HepG2 (cell line): Measurements from ENCODE around the gene GAS2L2. TPM values are rescaled to one million over a fixed set of nuclear protein-coding genes. Genes with fewer than 3 reads are reported as not detected.
A peak's percentile ranks its signal among the peaks of the same experiment; 100 is the strongest.

ENCODE experiments used
- BRCA1 ChIP-seq: sonication (generic); formaldehyde crosslinking; IDR thresholded peaks from 2 replicates; pipeline ENCODE4 v1.4.0; 2020; ENCODE audit warnings: missing genetic modification reagents
- CTCF ChIP-seq: sonication (generic); formaldehyde crosslinking; IDR thresholded peaks from 2 replicates; pipeline ENCODE4 v1.5.0; 2020; ENCODE audit warnings: mild to moderate bottlenecking, missing genetic modification reagents, moderate library complexity
- GTF3A ChIP-seq: sonication (generic); formaldehyde crosslinking; conservative IDR thresholded peaks from 2 replicates; pipeline ENCODE4 v1.4.0; 2020; ENCODE audit warnings: mild to moderate bottlenecking, missing genetic modification reagents
- HNF4G ChIP-seq, 2 experiments: sonication (generic) in 1 of 2; formaldehyde crosslinking in 1 of 2; IDR thresholded peaks; 2 replicates each; pipeline versions ENCODE4 v1.4.0 to v1.6.1; 2011 to 2020; ENCODE audit warnings: borderline replicate concordance in 2 of 2, low read depth in 2 of 2, mild to moderate bottlenecking in 2 of 2, low read length in 1 of 2, missing genetic modification reagents in 1 of 2, moderate library complexity in 1 of 2
- IRF2 ChIP-seq: IDR thresholded peaks from 2 replicates; pipeline ENCODE4 v1.6.1; 2018; ENCODE audit warnings: missing genetic modification reagents, missing compliant biosample characterization
- MAFF ChIP-seq: IDR thresholded peaks from 2 replicates; pipeline ENCODE4 v1.6.1; 2011; ENCODE audit warnings: low read depth, low read length, improper control_type of control experiment
- MIER2 ChIP-seq: IDR thresholded peaks from 2 replicates; pipeline ENCODE4 v1.6.1; 2016; ENCODE audit warnings: missing biosample characterization, missing genetic modification reagents
- RFX1 ChIP-seq: fragments of 450-650 bp; IDR thresholded peaks from 2 replicates; pipeline ENCODE4 v1.6.1; 2017
- SNAPC2 ChIP-seq: sonication (generic); formaldehyde crosslinking; IDR thresholded peaks from 2 replicates; pipeline ENCODE4 v1.8.1; 2022; ENCODE audit warnings: mild to moderate bottlenecking, missing genetic modification reagents
- STAG1 ChIP-seq: sonication (generic); formaldehyde crosslinking; IDR thresholded peaks from 2 replicates; pipeline ENCODE4 v1.4.0; 2020; ENCODE audit warnings: missing genetic modification reagents
- TCF7 ChIP-seq: sonication (generic); IDR thresholded peaks from 2 replicates; pipeline ENCODE4 v1.6.1; 2016; ENCODE audit warnings: antibody characterized with exemption, low read depth
- TEAD3 ChIP-seq: optimal IDR thresholded peaks from 2 replicates; pipeline ENCODE3; 2016; ENCODE audit warnings: borderline replicate concordance
- ZNF230 ChIP-seq: sonication (generic); formaldehyde crosslinking; IDR thresholded peaks from 2 replicates; pipeline ENCODE4 v1.4.0; 2020; ENCODE audit warnings: mild to moderate bottlenecking, missing genetic modification reagents
- ZNF788 ChIP-seq: sonication (generic); formaldehyde crosslinking; IDR thresholded peaks from 2 replicates; pipeline ENCODE4 v1.5.0; 2020; ENCODE audit warnings: mild to moderate bottlenecking, missing genetic modification reagents, borderline replicate concordance
- polyA plus RNA-seq, 8 experiments: library from polyadenylated mRNA; depleted of rRNA in 3 of 8; stranded (reverse) in 7 of 8; unstranded in 1 of 8; fragments of >200 nt; fragmentation: Illumina TruSeq in 4 of 8; extraction: Trizol in 4 of 8; gene quantifications; 2 replicates each; pipeline versions ENCODE4 v1.2.1 to v1.2.3, GENCODE V29; 2011 to 2016; ENCODE audit warnings: low read depth in 4 of 8, missing spikeins in 1 of 8, mixed read lengths in 1 of 8; ENCODE audit not compliant: insufficient read depth in 1 of 8
- total RNA-seq, 5 experiments: library from RNA; depleted of rRNA; stranded (reverse); fragments of >200 nt; fragmentation: Illumina TruSeq; extraction: Trizol; gene quantifications; 2 replicates each; pipeline ENCODE4 v1.2.3, GENCODE V29; 2016; ENCODE audit warnings: low read depth in 1 of 5

The GAS2L2 gene
- total and polyA plus RNA-seq, 2 of the 13 experiments (the other 11 are each of a cell fraction or from before 2014, with no cell fraction given), result not detected

GRCh38 chr17:35747540-35748017, 5.5 kb downstream of the GAS2L2 start (continued):
- TF ChIP-seq CTCF (CRISPR knock-in tag), result peak; percentile 96
- no peak for TF ChIP-seq SNAPC2 (CRISPR knock-in tag)
- TF ChIP-seq STAG1 (CRISPR knock-in tag), result peak; percentile 95
- TF ChIP-seq ZNF230 (CRISPR knock-in tag), result 0 out of 2 replicates have a peak, but pooled peaks have one; percentile 40
- TF ChIP-seq IRF2 (CRISPR knock-in tag), result 0 out of 2 replicates have a peak, but pooled peaks have one; percentile 23
- TF ChIP-seq ZNF788, result no peak
- TF ChIP-seq BRCA1 (CRISPR knock-in tag), result no peak
- TF ChIP-seq MIER2 (CRISPR knock-in tag), result peak; percentile 57; the same call in 1 of the 2 replicates
- TF ChIP-seq HNF4G (IDR thresholded peaks at IDR 0.05; ENCODE audit: borderline replicate concordance, low read depth, low read length), result no peak
- no peak for TF ChIP-seq HNF4G (CRISPR knock-in tag; IDR thresholded peaks at IDR 0.05; ENCODE audit: borderline replicate concordance, low read depth)
- TF ChIP-seq TEAD3 (CRISPR knock-in tag), result peak; percentile 45
- 0 out of 2 replicates have a peak, but pooled peaks have one; percentile 20 for TF ChIP-seq MAFF
- TF ChIP-seq TCF7, result no peak
- 0 out of 2 replicates have a peak, but pooled peaks have one; percentile 37 for TF ChIP-seq GTF3A
- no peak for TF ChIP-seq RFX1
